GM12875 (cell line): ENCODE results near the gene VAPB.
"Not testable (repeated sequence)": the region's sequence is repeated elsewhere in the genome, so short reads cannot be mapped to it uniquely, and the experiment has no call there.

ENCODE experiments used
- H3K4me3 ChIP-seq: one replicate; pipeline ENCODE4 v1.5.1; 2011; ENCODE audit warnings: low read depth, low read length, control low read depth
- CTCF ChIP-seq: IDR thresholded peaks from 2 replicates; pipeline ENCODE4 v1.5.1; 2011; ENCODE audit warnings: low read depth, mild to moderate bottlenecking, control low read depth, inconsistent platforms, low read length, moderate library complexity, borderline replicate concordance; ENCODE audit not compliant: insufficient read depth

Gene VAPB

GRCh38 chr20:58406422-58407001, 17.5 kb downstream of the VAPB start:
- no peak overlapping the region for H3K4me3 ChIP-seq
- TF ChIP-seq CTCF, result no peak

GRCh38 chr20:58407201-58407873, 18.3 kb downstream of the VAPB start:
- no peak for TF ChIP-seq CTCF
- no peak overlapping the region for H3K4me3 ChIP-seq

GRCh38 chr20:58407966-58408557, 19.0 kb downstream of the VAPB start:
- TF ChIP-seq CTCF, result no peak
- no peak overlapping the region for H3K4me3 ChIP-seq

GRCh38 chr20:58408603-58409246, 19.7 kb downstream of the VAPB start:
- no peak overlapping the region for H3K4me3 ChIP-seq
- no peak for TF ChIP-seq CTCF

GRCh38 chr20:58414216-58414615, 25.2 kb downstream of the VAPB start:
- H3K4me3 ChIP-seq, result not testable (repeated sequence)

- not testable (repeated sequence) for H3K4me3 ChIP-seq
Observed at GRCh38 chr20:58414786-58415185, 25.8 kb downstream of the VAPB start.

GRCh38 chr20:58416057-58416456, 27.0 kb downstream of the VAPB start:
- no peak overlapping the region for H3K4me3 ChIP-seq
- TF ChIP-seq CTCF, result no peak

GRCh38 chr20:58416835-58417234, 27.8 kb downstream of the VAPB start:
- no peak overlapping the region for H3K4me3 ChIP-seq
- no peak for TF ChIP-seq CTCF
